ENCODE measurements around the gene CCL20.
"Not testable (repeated sequence)": the region's sequence is repeated elsewhere in the genome, so short reads cannot be mapped to it uniquely, and the experiment has no call there.

- not testable (repeated sequence) for TF ChIP-seq POLR2A, CTCF, POLR2AphosphoS5, EP300 (IDR thresholded peaks at IDR 0.05)
Observed at GRCh38 chr2:227839339-227840129, 25.9 kb downstream of the CCL20 start.

All from suprapubic skin (tissue), 4 donors.